ENCODE results near the gene KMT2B. TPM values are rescaled to one million over a fixed set of nuclear protein-coding genes. Genes with fewer than 3 reads are reported as not detected.

KMT2B gene
- total RNA-seq, 1 donor from 2014 or later = 36.6 TPM

- no peak for TF ChIP-seq CTCF (IDR thresholded peaks at IDR 0.05)
- no peak for DNase-seq
- no peak overlapping the region for H3K27ac ChIP-seq
These were observed 13.6 kb downstream of the KMT2B start for GRCh38 chr19:35731353-35731752.

GRCh38 chr19:35731779-35732405 lies 14.1 kb downstream of the KMT2B start:
- no peak for DNase-seq
- H3K27me3 ChIP-seq = no peaks in the 10 kb centered on the region
- H3K27ac ChIP-seq = no peak overlapping the region
- H3K4me3 ChIP-seq = no peak overlapping the region
- intact Hi-C loops (cut with DNase I) = no loop called here
- no peak for ATAC-seq
- H3K36me3 ChIP-seq = peaks cover 83% of the 10 kb centered on the region
- no peaks in the 10 kb centered on the region for H3K4me1 ChIP-seq
- no peak for TF ChIP-seq CTCF (IDR thresholded peaks at IDR 0.05)
- H3K9me3 ChIP-seq = no peaks in the 10 kb centered on the region

More at GRCh38 chr19:35731353-35731752, 13.6 kb downstream of the KMT2B start:
- ATAC-seq = no peak
- H3K9me3 ChIP-seq = no peaks in the 10 kb centered on the region
- H3K4me1 ChIP-seq = no peaks in the 10 kb centered on the region
- intact Hi-C loops (cut with DNase I) = no loop called here
- H3K36me3 ChIP-seq = peaks cover 83% of the 10 kb centered on the region
- no peak overlapping the region for H3K4me3 ChIP-seq
- no peaks in the 10 kb centered on the region for H3K27me3 ChIP-seq

GRCh38 chr19:35732540-35733179 lies 14.9 kb downstream of the KMT2B start:
- DNase-seq = no peak
- H3K36me3 ChIP-seq = peaks cover 83% of the 10 kb centered on the region
- no peaks in the 10 kb centered on the region for H3K9me3 ChIP-seq
- intact Hi-C loops (cut with DNase I) = no loop called here
- no peak overlapping the region for H3K27ac ChIP-seq
- H3K4me3 ChIP-seq = no peak overlapping the region
- no peaks in the 10 kb centered on the region for H3K4me1 ChIP-seq
- no peaks in the 10 kb centered on the region for H3K27me3 ChIP-seq
- ATAC-seq = no peak
- TF ChIP-seq CTCF (IDR thresholded peaks at IDR 0.05) = no peak

- H3K4me3 ChIP-seq = no peak overlapping the region
- no peaks in the 10 kb centered on the region for H3K9me3 ChIP-seq
- no peaks in the 10 kb centered on the region for H3K4me1 ChIP-seq
- peaks cover 83% of the 10 kb centered on the region for H3K36me3 ChIP-seq
- ATAC-seq (no peak), DNase-seq (no peak)
- intact Hi-C loops (cut with DNase I) = no loop called here
- no peak overlapping the region for H3K27ac ChIP-seq
- H3K27me3 ChIP-seq = no peaks in the 10 kb centered on the region
- no peak for TF ChIP-seq CTCF (IDR thresholded peaks at IDR 0.05)
These were observed 15.7 kb downstream of the KMT2B start for GRCh38 chr19:35733180-35734125.

- H3K9me3 ChIP-seq = no peaks in the 10 kb centered on the region
- peaks cover under 1% of the 10 kb centered on the region for H3K4me1 ChIP-seq
- H3K4me3 ChIP-seq = no peak overlapping the region
- no peak for DNase-seq
- no peak for TF ChIP-seq CTCF (IDR thresholded peaks at IDR 0.05)
- ATAC-seq = no peak
- H3K27ac ChIP-seq = no peak overlapping the region
- H3K36me3 ChIP-seq = peaks cover 83% of the 10 kb centered on the region
- intact Hi-C loops (cut with DNase I) = no loop called here
- H3K27me3 ChIP-seq = no peaks in the 10 kb centered on the region
These were observed 16.5 kb downstream of the KMT2B start for GRCh38 chr19:35734273-35734672.

Data from upper lobe of right lung (tissue), 1 donor.